ENCODE data around the gene ZXDC.

ZXDC gene

GRCh38 chr3:126415661-126416591 is 59.8 kb downstream of the ZXDC start:
- no peak for TF ChIP-seq ZFX (IDR thresholded peaks at IDR 0.05)
- TF ChIP-seq, protein P1, sequence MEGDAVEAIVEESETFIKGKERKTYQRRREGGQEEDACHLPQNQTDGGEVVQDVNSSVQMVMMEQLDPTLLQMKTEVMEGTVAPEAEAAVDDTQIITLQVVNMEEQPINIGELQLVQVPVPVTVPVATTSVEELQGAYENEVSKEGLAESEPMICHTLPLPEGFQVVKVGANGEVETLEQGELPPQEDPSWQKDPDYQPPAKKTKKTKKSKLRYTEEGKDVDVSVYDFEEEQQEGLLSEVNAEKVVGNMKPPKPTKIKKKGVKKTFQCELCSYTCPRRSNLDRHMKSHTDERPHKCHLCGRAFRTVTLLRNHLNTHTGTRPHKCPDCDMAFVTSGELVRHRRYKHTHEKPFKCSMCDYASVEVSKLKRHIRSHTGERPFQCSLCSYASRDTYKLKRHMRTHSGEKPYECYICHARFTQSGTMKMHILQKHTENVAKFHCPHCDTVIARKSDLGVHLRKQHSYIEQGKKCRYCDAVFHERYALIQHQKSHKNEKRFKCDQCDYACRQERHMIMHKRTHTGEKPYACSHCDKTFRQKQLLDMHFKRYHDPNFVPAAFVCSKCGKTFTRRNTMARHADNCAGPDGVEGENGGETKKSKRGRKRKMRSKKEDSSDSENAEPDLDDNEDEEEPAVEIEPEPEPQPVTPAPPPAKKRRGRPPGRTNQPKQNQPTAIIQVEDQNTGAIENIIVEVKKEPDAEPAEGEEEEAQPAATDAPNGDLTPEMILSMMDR (conservative IDR thresholded peaks at IDR 0.05), result no peak

DNA sequence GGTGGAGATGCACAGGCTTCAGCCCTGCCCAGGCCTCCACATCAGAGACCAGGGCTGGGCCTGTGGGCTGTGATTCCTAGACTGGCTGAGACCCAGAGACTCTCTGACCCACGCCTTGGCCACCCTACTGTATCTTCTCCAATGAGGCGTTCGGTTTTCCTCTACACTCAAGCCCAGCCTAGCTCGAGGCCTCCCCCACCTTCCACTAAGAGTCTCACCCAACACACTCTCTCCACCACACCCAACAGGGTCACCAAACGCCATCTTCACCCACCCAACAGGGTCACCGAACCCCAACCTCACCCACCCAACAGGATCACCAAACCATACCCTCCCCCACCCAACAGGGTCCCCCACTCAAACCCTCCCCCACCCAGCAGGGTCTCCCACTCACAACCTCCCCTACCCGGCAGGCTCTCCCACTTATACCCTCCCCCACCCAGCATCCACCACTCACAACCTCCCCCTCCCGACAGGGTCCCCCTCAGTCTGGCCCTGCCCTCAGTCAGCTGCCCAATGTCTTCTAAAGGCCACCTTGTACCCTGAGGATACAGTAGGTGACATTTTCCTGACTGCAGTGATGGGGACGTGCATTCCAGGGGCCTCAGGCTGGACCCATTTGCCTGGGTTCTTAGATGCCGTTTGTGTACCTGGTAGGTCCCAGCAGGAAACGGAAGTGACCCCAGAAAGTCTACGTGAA is 60.6 kb downstream of the ZXDC start:
- TF ChIP-seq, protein P1 (conservative IDR thresholded peaks at IDR 0.05), result no peak
- TF ChIP-seq ZFX (IDR thresholded peaks at IDR 0.05), result no peak
- no peak overlapping the region for H3K27ac ChIP-seq

More at GRCh38 chr3:126415661-126416591, 59.8 kb downstream of the ZXDC start:
- no peak overlapping the region for H3K27ac ChIP-seq

DNA sequence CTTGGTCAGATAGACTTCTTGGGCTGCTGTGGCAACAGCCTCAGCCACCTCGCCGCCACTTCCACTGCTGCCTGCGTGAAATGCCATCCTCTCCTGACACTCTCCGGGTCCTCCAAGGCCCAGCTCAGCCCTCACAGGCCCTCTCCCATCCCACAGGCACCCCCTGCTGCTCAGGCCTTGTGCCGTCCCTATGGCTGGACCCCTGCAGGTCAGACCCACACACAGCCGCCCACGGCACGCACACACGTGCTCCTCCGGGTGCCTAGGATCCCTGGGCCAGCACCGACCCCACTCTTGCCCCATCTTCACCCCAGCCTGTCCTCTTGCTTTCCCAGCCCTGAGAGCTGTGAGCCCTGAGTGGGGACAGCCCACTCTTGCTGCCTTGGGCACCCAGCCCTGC is 61.3 kb downstream of the ZXDC start:
- no peak for TF ChIP-seq ZFX (IDR thresholded peaks at IDR 0.05)
- TF ChIP-seq, protein P1 (conservative IDR thresholded peaks at IDR 0.05), result no peak
- no peak overlapping the region for H3K27ac ChIP-seq

DNA sequence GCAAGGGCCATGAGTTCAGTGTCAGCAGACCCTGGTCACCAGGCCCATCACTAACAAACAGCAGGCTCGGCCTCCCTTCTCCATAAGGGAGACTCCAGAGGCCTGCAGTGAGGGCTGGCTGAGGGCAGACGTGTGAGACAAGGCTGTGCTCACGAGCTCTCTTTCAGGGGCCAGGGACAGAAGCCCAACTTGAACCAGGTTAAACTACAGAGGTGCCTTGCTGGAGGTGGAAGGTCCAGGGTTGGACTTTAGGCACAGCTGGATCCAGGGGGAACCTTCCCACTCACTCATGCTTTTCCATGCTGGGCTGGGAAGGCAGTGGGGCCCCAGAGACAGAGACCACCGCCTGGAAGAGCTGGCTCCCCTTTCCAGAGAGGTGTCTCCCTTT is 62.0 kb downstream of the ZXDC start:
- TF ChIP-seq, protein P1 (conservative IDR thresholded peaks at IDR 0.05), result no peak
- no peak for TF ChIP-seq ZFX (IDR thresholded peaks at IDR 0.05)
- no peak overlapping the region for H3K27ac ChIP-seq

DNA sequence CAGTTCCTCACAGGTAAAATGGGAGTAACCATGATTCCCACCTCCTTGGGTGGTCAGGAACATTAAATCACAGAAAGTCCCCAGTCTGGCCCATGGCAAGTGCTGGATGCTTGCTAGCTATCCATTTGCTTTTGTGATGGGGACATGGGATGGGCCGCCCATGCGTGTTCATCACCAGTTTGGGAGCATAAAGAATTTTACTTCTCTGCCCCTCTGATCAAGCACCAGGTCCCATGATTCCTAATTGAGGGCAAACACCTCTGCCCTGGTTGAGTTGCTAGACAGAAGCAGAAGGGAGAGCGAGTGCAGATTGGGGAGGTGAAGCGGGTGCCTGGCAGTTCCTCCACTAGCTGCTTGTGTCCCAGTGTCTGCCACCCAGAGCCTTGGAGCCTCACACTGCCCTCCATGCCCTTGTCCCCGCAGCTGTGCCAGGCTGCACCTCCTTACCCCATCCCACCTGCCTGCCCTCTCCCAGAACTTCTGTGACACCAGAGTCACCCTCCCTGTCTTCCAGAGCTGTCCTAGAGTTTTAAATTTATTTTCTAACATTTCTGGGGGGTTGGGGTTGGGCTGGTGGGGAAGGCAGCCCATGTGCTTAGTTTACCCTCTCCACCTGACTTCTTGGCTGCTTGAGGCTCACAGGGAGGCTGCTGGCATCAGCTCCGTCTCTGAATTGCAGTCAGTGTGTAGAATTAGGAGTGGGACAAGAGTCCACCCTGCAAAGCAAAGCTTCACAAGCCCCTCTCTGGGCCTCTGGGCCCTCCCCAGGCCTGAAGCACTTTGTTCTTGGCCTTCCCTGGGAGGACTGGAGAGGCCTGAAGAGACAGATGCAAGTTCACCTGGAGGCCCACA is 62.6 kb downstream of the ZXDC start:
- H3K27ac ChIP-seq, result no peak overlapping the region
- TF ChIP-seq ZFX (IDR thresholded peaks at IDR 0.05), result no peak
- TF ChIP-seq, protein P1 (conservative IDR thresholded peaks at IDR 0.05), result no peak

DNA sequence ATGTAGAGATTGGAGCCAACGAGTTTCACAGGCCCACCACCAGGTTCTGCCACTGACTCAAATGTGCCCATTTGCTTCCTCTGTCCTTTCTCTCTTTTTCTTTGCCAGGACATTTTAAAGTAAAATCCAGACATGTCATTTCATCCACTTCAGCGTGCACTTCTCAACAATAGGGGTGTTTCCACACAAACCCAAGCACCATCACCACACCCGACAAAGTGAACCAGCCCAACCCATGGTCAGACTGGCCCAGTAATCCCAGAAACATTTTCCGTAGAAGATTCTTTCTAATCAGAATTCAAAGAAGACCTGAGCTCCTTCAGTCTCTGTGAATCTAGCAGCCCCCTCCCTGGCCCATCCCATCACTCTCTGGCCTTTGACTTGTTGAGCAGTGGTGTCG is 67.6 kb downstream of the ZXDC start:
- no peak overlapping the region for H3K27ac ChIP-seq
- TF ChIP-seq, protein P1 (conservative IDR thresholded peaks at IDR 0.05), result no peak
- TF ChIP-seq ZFX (IDR thresholded peaks at IDR 0.05), result no peak

Data from C4-2B (cell line).